Common myeloid progenitor, CD34-positive (primary cell): ENCODE results near the gene IFT20.

Source experiments
- CTCF ChIA-PET: fragments of 350-600 bp; sonication (Branson Sonifier 250); formaldehyde crosslinking; loops from one replicate; lab custom pipeline; 2021; ENCODE audit warnings: antibody characterized with exemption; lab: Charles Lee
- POLR2A ChIA-PET: fragments of 350-600 bp; sonication (Branson Sonifier 250); formaldehyde crosslinking; loops from one replicate; lab custom pipeline; 2021; ENCODE audit warnings: antibody characterized with exemption; lab: Charles Lee
- DNase-seq, 3 donors: peaks; one replicate each; pipeline versions ENCODE4 v3.0.0 to v3.0.0-alpha.2; 2013
- H3K27ac ChIP-seq, 2 experiments: 1 replicate in 1 of 2; 2 replicates in 1 of 2; pipeline ENCODE4 v1.7.0; 2013; ENCODE audit warnings: inconsistent platforms in 2 of 2, low read length in 2 of 2, mild to moderate bottlenecking in 2 of 2, low read depth in 1 of 2, moderate library complexity in 1 of 2; ENCODE audit not compliant: severe bottlenecking in 2 of 2, insufficient read depth in 1 of 2, poor library complexity in 1 of 2
- H3K27me3 ChIP-seq, 5 experiments: replicated peaks in 2 of 5; 1 replicate in 3 of 5; 2 replicates in 2 of 5; pipeline versions ENCODE4 v1.6.1 to v1.7.0; 2013; ENCODE audit warnings: low read length in 4 of 5, mild to moderate bottlenecking in 2 of 5, moderate library complexity in 2 of 5, inconsistent platforms in 1 of 5; ENCODE audit not compliant: insufficient read depth in 5 of 5, control insufficient read depth in 4 of 5
- H3K36me3 ChIP-seq, 4 experiments: 1 replicate in 2 of 4; 2 replicates in 2 of 4; pipeline versions ENCODE4 v1.6.1 to v1.7.0; 2013; ENCODE audit warnings: low read length in 3 of 4, control low read depth in 1 of 4, mild to moderate bottlenecking in 1 of 4; ENCODE audit not compliant: control insufficient read depth in 4 of 4, insufficient read depth in 4 of 4
- H3K4me1 ChIP-seq, 4 experiments: 1 replicate in 3 of 4; 2 replicates in 1 of 4; pipeline versions ENCODE4 v1.6.1 to v1.7.1; 2013; ENCODE audit warnings: low read length in 3 of 4, mild to moderate bottlenecking in 3 of 4, control low read depth in 1 of 4, inconsistent platforms in 1 of 4, moderate library complexity in 1 of 4; ENCODE audit not compliant: control insufficient read depth in 4 of 4, insufficient read depth in 4 of 4; ENCODE audit errors: control extremely low read depth in 1 of 4
- H3K4me3 ChIP-seq, 7 experiments: 1 replicate in 4 of 7; 2 replicates in 3 of 7; pipeline versions ENCODE4 v1.5.1 to v1.7.0; 2013; ENCODE audit warnings: mild to moderate bottlenecking in 7 of 7, low read length in 6 of 7, moderate library complexity in 6 of 7, inconsistent platforms in 2 of 7, low read depth in 2 of 7, control low read depth in 1 of 7; ENCODE audit not compliant: insufficient read depth in 4 of 7, control insufficient read depth in 1 of 7; ENCODE audit errors: extremely low read depth in 1 of 7
- H3K9me3 ChIP-seq, 5 experiments: 1 replicate in 4 of 5; 2 replicates in 1 of 5; pipeline versions ENCODE4 v1.6.1 to v1.7.1; 2013; ENCODE audit warnings: low read length in 4 of 5, mild to moderate bottlenecking in 2 of 5, inconsistent platforms in 1 of 5, low read depth in 1 of 5, moderate library complexity in 1 of 5; ENCODE audit not compliant: control insufficient read depth in 4 of 5, insufficient read depth in 2 of 5; ENCODE audit errors: control extremely low read depth in 1 of 5
- WGBS: methylation state at CpG from one replicate; pipeline ENCODE4 v1.1.5; 2013; ENCODE audit not compliant: insufficient coverage; 5-methylcytosine and 5-hydroxymethylcytosine counted together

Gene IFT20

DNA sequence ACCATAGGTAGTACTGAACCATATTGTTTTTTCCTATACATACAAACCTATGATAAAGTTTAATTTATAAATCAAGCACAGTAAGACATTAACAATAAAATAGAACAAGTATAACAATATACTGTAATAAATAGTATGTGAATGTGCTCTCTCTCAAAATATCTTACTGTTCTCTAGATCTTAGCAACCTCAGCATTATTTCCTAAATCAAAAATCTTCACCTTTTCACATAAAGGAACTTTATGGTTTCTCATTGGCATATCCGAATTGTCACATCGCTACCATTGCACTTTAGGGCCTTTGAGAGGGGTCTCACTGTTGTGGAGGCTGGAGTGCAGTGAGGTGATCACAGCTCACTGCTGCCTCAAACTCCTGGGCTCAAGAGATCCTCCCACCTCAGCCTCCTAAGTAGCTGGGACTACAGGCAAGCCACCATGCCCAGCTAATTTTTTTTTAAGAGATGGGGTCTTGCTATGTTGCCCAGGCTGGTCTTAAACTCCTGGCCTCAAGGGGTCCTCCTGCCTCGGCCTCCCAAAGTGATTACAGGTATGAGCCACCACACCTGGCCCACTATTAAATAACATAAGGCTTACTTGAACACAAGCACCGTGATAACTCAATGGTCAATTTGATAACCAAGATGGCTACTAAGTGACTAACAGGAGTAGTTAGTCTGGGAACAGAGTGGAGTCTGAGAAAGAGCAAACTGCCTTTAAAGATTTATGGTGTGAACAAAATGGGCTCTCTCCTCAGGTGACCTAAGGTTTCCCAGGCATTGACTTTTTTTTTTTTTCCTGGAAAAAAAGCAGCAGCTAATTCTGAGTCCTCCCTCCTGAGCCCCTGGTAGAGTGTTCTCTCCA lies 19.2 kb downstream of the IFT20 start:
- Histone ChIP-seq H3K27me3 (peaks cover 0 to 11% (median 5%) of the 10 kb centered on the region in 5 experiments), H3K9me3 (no peaks in the 10 kb centered on the region), H3K36me3 (peaks cover 0 to 2% (median 0%) of the 10 kb centered on the region in 4 experiments), H3K4me3 (no peak overlapping the region), H3K27ac (no peak overlapping the region), H3K4me1 (peaks cover 0 to 32% (median 22%) of the 10 kb centered on the region in 4 experiments)
- CTCF ChIA-PET: no interaction called here
- DNase-seq: no peak
- 100% methylated on average over 1 of the region's 4 CpGs for WGBS
- POLR2A ChIA-PET: interaction anchor here (0.7 kb wide), 1 partner anchor 802 kb away, joined by 3 read pairs; no protein-coding TSS in a partner anchor

DNA sequence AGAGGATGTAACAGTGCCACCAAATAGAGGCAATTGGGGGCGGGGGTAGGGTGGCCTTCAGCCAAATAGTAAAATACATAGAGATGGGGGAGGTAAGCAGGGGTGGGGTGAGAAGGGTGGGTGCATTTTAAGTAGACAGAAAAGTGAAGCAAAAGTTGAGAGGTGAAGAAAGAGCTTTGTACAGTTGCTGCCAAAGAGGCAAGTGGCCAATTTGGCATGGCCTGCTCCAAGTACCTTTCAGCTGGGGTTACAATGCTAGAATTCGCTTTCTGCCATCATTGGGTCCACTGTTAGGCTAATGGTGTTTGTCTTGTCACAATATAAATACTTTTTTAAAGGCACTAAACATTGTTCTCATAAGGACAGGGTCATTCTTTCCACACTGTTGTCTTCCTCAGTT lies 21.4 kb downstream of the IFT20 start:
- no peak for DNase-seq
- H3K27me3 ChIP-seq: peaks cover 0 to 11% (median 5%) of the 10 kb centered on the region in 5 experiments
- no peak overlapping the region for H3K4me3 ChIP-seq
- ChIA-PET POLR2A (no interaction called here), CTCF (no interaction called here)
- H3K9me3 ChIP-seq: no peaks in the 10 kb centered on the region
- peaks cover 0 to 17% (median 10%) of the 10 kb centered on the region in 4 experiments for H3K4me1 ChIP-seq
- H3K27ac ChIP-seq: no peak overlapping the region
- WGBS: no CpG with 5 or more reads among the region's 2 CpGs
- H3K36me3 ChIP-seq: no peaks in the 10 kb centered on the region

DNA sequence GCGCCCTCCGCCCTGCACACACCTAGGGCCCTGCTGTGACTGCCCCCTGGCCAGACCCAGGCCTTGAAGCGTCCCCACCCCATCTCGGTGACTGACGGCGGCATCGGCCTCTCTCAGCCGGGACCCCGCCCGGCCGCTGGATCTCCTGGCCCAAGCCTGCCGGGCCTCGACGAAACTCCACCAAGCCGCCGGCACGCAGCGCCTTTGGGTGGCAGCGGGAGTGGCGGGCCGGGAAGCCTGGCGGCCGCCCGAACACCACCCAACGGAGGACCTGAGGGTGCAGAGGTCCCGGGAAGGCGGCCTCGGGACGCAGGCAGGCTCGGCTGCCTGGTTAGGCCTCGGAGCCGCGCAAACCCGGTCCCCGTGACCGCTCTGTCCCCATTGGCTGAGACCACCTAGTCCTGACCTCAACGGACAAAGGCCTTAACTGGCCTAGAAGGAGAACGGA lies 28.3 kb downstream of the IFT20 start:
- Histone ChIP-seq H3K27me3 (peaks cover 12 to 39% (median 16%) of the 10 kb centered on the region in 5 experiments), H3K27ac (no peak overlapping the region), H3K36me3 (no peaks in the 10 kb centered on the region), H3K4me1 (no peaks in the 10 kb centered on the region), H3K9me3 (no peaks in the 10 kb centered on the region), H3K4me3 (no peak overlapping the region)
- ChIA-PET CTCF (no interaction called here), POLR2A (no interaction called here)
- DNase-seq: no peak
- 36% methylated on average over 36 of the region's 38 CpGs for WGBS

DNA sequence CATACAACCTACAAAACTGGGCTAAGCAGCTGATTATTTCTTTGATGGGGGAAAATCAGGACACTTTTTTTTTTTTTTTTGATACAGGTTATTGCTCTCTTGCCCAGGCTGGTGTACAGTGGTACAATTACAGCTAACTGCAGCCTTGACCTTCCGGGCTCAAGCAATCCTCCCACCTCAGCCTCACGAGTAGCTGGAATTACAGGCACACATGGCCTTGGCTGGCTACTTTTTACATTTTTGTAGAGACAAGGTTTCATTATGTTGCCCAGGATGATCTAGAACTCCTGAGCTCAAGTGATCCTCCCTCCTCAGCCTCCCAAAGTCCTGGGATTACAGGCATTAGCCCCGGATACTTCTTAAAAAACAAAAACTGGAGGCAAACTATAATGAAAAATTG lies 36.8 kb downstream of the IFT20 start:
- H3K27me3 ChIP-seq: peaks cover 0 to 12% (median 4%) of the 10 kb centered on the region in 5 experiments
- no peaks in the 10 kb centered on the region for H3K9me3 ChIP-seq
- no peaks in the 10 kb centered on the region for H3K36me3 ChIP-seq
- WGBS: no CpG with 5 or more reads among the region's 3 CpGs
- DNase-seq: no peak
- CTCF ChIA-PET: no interaction called here
- H3K27ac ChIP-seq: no peak overlapping the region
- H3K4me1 ChIP-seq: no peaks in the 10 kb centered on the region
- H3K4me3 ChIP-seq: no peak overlapping the region
- POLR2A ChIA-PET: interaction anchor here (0.6 kb wide), 1 partner anchor 89 kb away, joined by 4 read pairs; no protein-coding TSS in a partner anchor

DNA sequence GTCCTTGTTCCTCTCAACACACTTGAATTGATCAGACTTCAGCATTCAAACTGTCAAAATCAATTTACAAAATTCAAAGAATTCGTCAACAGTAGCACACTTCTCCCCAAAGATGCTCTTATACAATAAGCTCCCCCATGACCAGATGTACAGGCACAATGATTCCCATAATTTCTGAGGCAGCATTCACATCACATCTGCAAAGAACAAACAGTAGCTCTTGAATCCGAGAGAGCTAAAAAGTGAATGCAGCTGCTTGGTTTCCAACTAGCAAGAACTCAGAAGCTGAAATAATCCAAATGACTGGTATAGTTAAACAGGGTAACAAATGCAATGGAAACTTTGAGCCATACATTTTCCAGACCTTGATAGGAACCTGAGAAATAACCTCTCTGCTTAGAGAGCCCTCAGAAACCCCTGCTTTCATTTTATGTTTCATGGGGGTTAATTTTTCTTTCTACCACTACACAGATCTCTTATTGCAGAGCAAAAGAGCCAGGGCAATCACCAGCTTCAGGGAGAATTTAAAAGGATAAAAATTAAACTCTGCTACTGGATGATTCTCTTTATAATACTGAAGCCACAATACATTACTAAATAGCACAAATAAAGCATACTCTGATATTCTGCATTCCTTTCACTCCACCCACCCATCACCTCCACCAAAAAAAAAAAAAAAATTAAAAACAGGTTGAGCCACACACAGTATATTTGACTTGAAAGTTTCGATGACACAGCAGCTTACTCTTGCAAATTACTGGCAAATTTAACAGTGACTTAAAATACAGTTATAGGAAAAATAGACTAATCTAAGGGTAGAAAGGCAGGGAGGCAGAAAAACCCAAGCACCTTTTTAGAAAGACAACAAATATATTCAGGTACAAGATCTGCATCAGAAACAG lies 39.3 kb downstream of the IFT20 start:
- ChIA-PET CTCF (interaction anchor here (0.7 to 1.0 kb wide), 2 partner anchors 15 to 26 kb away, joined by 3 to 5 read pairs; no protein-coding TSS in a partner anchor), POLR2A (no interaction called here)
- H3K36me3 ChIP-seq: no peaks in the 10 kb centered on the region
- H3K4me3 ChIP-seq: no peak overlapping the region
- no peak for DNase-seq
- H3K9me3 ChIP-seq: no peaks in the 10 kb centered on the region
- 100% methylated on average over 1 of the region's 3 CpGs for WGBS
- H3K27me3 ChIP-seq: peaks cover 2 to 19% (median 10%) of the 10 kb centered on the region in 5 experiments
- H3K27ac ChIP-seq: no peak overlapping the region
- no peaks in the 10 kb centered on the region for H3K4me1 ChIP-seq

DNA sequence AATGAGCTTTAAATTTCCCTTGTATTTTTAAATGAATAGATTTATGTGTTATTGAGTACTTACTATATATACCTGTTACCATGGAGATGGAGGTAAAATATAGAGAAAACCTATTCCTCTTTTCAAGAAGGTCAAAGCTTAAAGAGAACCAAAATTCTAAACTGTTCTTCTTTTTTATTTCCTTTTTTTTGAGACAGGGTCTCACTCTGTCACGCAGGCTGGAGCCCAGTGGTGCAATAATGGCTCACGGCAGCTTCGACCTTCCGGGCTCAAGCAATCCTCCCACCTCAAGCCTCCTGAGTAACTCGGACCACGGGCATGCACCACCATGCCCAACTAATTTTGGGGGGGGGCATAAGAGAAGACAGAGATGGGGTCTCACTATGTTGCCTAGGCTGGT lies 41.3 kb downstream of the IFT20 start:
- POLR2A ChIA-PET: no interaction called here

More for the DNA sequence above, 41.3 kb downstream of the IFT20 start:
- Histone ChIP-seq H3K4me1 (no peaks in the 10 kb centered on the region), H3K27me3 (peaks cover 2 to 25% (median 10%) of the 10 kb centered on the region in 5 experiments), H3K9me3 (no peaks in the 10 kb centered on the region), H3K36me3 (no peaks in the 10 kb centered on the region), H3K27ac (no peak overlapping the region), H3K4me3 (no peak overlapping the region)
- CTCF ChIA-PET: interaction anchor here (1.6 kb wide), 1 partner anchor 10 kb away, joined by 4 read pairs; no protein-coding TSS in a partner anchor
- no peak for DNase-seq
- WGBS: 96% methylated on average over 6 of the region's 6 CpGs
